Right lobe of liver (tissue), 6 donors: Measurements from ENCODE around the gene CENPF. TPM values are rescaled to one million over a fixed set of nuclear protein-coding genes. Genes with fewer than 3 reads are reported as not detected.

Source experiments
- ATAC-seq, 4 donors: fragments of 200-7000 bp; cut with Tn5 transposase; one replicate each; pipeline ENCODE4 v1.9.1; 2020; ENCODE audit warnings: mild to moderate bottlenecking in 4 of 4, moderate library complexity in 4 of 4
- DNase-seq, 3 donors: peaks; one replicate each; pipeline ENCODE4 v3.0.0-alpha.2; 2020
- H3K27ac ChIP-seq, 3 donors: fragments of 200-600 bp; one replicate each; pipeline ENCODE4 v1.8.0; 2022
- H3K27me3 ChIP-seq, 2 donors: fragments of 200-600 bp; one replicate each; pipeline ENCODE4 v1.8.0; 2022
- H3K36me3 ChIP-seq, 4 donors: fragments of 200-600 bp; sonication (generic) in 1 of 4; one replicate each; pipeline versions ENCODE4 v1.5.1 to v1.8.0; 2017 to 2022; ENCODE audit warnings: control low read depth in 1 of 4
- H3K4me1 ChIP-seq, 4 donors: fragments of 200-600 bp; sonication (generic) in 1 of 4; one replicate each; pipeline versions ENCODE4 v1.5.1 to v1.8.0; 2017 to 2022; ENCODE audit warnings: control low read depth in 1 of 4
- H3K4me3 ChIP-seq, 3 donors: fragments of 200-600 bp; one replicate each; pipeline ENCODE4 v1.8.0; 2022
- H3K9me3 ChIP-seq, 4 donors: fragments of 200-600 bp; sonication (generic) in 1 of 4; one replicate each; pipeline versions ENCODE4 v1.5.1 to v1.8.0; 2017 to 2022; ENCODE audit warnings: control low read depth in 1 of 4
- POLR2A ChIP-seq: fragments of 450-650 bp; IDR thresholded peaks from one replicate; pipeline ENCODE4 v1.6.1; 2017; ENCODE audit warnings: antibody characterized with exemption, mild to moderate bottlenecking
- WGBS: methylation state at CpG from one replicate; pipeline ENCODE4 v1.1.6; 2018; ENCODE audit warnings: low coverage, low lambda C conversion rate; ENCODE audit not compliant: insufficient coverage; ENCODE audit errors: missing lambda C conversion rate; 5-methylcytosine and 5-hydroxymethylcytosine counted together
- intact Hi-C, 2 donors: fragments of 100-400 bp; cut with DNase I; formaldehyde crosslinking; loops; one replicate each; pipeline versions ENCODE4 v1.11.2 to v1.14.1; 2022
- total RNA-seq, 6 experiments: library from RNA; depleted of rRNA in 2 of 6; stranded (reverse); fragments of >200 nt in 2 of 6; fragmentation: NEBNext Ultra II Directional in 3 of 6; extraction: Animal tissue kit (Norgen Biotek cat#: 25700) in 3 of 6; gene quantifications; one replicate each; pipeline versions ENCODE4 v1.1.0 to v1.2.4, GENCODE V29; 2016 to 2023
- TF ChIP-seq, protein P1 (sequence below), 4 donors: fragments of 200-600 bp in 3 of 4; fragments of 450-650 bp in 1 of 4; IDR thresholded peaks; one replicate each; pipeline versions ENCODE4 v1.5.1 to v1.8.0; 2016 to 2022; ENCODE audit warnings: antibody characterized with exemption in 4 of 4, mild to moderate bottlenecking in 2 of 4
- donor health status: DM: no; HTN: yes; CAD: no.
- donor health status: DM: no; HTN: no; CAD: no.
- donor health status: DM: no; HTN: no; CAD: no.
- donor health status: DM: no; HTN: yes; CAD: no.
- donor health status: DM: no; HTN: yes; CAD: no.

CENPF gene
- total RNA-seq, 6 experiments from 2014 or later, result 0.13 to 3.3 (median 1.0) TPM

- DNase-seq (no peak), ATAC-seq (no peak)
- Histone ChIP-seq H3K4me3 (no peak overlapping the region), H3K36me3 (no peaks in the 10 kb centered on the region), H3K9me3 (no peaks in the 10 kb centered on the region), H3K27ac (no peak overlapping the region), H3K4me1 (no peaks in the 10 kb centered on the region), H3K27me3 (no peaks in the 10 kb centered on the region)
- TF ChIP-seq, protein P1, sequence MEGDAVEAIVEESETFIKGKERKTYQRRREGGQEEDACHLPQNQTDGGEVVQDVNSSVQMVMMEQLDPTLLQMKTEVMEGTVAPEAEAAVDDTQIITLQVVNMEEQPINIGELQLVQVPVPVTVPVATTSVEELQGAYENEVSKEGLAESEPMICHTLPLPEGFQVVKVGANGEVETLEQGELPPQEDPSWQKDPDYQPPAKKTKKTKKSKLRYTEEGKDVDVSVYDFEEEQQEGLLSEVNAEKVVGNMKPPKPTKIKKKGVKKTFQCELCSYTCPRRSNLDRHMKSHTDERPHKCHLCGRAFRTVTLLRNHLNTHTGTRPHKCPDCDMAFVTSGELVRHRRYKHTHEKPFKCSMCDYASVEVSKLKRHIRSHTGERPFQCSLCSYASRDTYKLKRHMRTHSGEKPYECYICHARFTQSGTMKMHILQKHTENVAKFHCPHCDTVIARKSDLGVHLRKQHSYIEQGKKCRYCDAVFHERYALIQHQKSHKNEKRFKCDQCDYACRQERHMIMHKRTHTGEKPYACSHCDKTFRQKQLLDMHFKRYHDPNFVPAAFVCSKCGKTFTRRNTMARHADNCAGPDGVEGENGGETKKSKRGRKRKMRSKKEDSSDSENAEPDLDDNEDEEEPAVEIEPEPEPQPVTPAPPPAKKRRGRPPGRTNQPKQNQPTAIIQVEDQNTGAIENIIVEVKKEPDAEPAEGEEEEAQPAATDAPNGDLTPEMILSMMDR (IDR thresholded peaks at IDR 0.05), result no peak
- no peak for TF ChIP-seq POLR2A
- intact Hi-C loops, result no loop called here
- WGBS, result 40% methylated on average over 5 of the region's 5 CpGs
Measured at GRCh38 chr1:214686497-214686896, 83.5 kb downstream of the CENPF start.

DNA sequence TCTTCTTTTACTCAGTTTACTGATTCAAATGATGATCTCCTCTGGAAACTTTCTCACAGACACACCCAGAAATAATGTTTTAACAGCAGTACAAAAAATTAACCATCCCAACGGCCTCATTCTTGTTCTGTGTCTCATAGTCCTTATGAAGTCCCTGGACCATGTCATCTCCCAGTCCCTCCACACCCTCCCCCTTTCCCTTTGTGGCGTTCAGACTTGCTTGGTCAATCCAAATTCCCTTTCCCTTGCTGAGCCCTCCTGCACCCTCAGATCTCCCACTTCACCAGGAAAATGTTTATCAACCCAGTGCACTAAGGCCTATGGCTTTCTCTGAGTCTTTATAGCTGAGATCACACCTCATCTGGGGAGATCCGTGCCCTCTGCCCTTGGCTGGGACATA lies 85.9 kb downstream of the CENPF start:
- no peak overlapping the region for H3K4me3 ChIP-seq
- DNase-seq (no peak), ATAC-seq (no peak)
- no peaks in the 10 kb centered on the region for H3K27me3 ChIP-seq
- intact Hi-C loops, result no loop called here
- 53% methylated on average over 3 of the region's 3 CpGs for WGBS
- H3K27ac ChIP-seq, result no peak overlapping the region
- no peaks in the 10 kb centered on the region for H3K4me1 ChIP-seq
- no peak for TF ChIP-seq POLR2A
- TF ChIP-seq, protein P1 (IDR thresholded peaks at IDR 0.05), result no peak
- no peaks in the 10 kb centered on the region for H3K36me3 ChIP-seq
- H3K9me3 ChIP-seq, result no peaks in the 10 kb centered on the region

- 54% methylated on average over 3 of the region's 4 CpGs for WGBS
- DNase-seq, result no peak
- intact Hi-C loops, result no loop called here
- Histone ChIP-seq H3K36me3 (no peaks in the 10 kb centered on the region), H3K4me3 (no peak overlapping the region), H3K27me3 (no peaks in the 10 kb centered on the region), H3K27ac (no peak overlapping the region), H3K9me3 (no peaks in the 10 kb centered on the region), H3K4me1 (no peaks in the 10 kb centered on the region)
- TF ChIP-seq, protein P1 (IDR thresholded peaks at IDR 0.05), result no peak
- no peak for TF ChIP-seq POLR2A
- ATAC-seq, result no peak
Measured at GRCh38 chr1:214694769-214695168, 91.8 kb downstream of the CENPF start.

DNA sequence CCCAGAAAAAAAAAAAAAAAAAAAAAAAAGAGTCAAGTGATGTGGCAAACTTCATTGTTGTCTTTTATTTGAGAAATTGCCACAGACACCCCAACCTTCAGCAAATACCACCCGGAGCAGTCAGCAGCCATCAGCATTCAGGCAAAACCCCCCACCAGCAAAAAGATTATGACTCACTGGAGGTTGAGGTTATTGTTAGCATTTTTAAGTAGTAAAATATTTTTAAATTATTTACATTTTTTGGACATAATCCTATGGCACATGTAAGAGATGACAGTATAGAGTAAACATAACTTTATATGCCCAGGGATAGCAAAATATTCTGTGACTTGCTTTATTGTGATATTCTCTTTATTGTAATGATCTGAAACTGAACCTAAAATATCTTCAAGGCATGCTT lies 95.6 kb downstream of the CENPF start:
- H3K9me3 ChIP-seq, result no peaks in the 10 kb centered on the region
- intact Hi-C loops, result no loop called here
- H3K4me1 ChIP-seq, result no peaks in the 10 kb centered on the region
- H3K27ac ChIP-seq, result no peak overlapping the region
- WGBS, result 75% methylated on average over 1 of the region's 1 CpG
- TF ChIP-seq, protein P1 (IDR thresholded peaks at IDR 0.05), result no peak
- no peak for TF ChIP-seq POLR2A
- DNase-seq (no peak), ATAC-seq (no peak)
- H3K4me3 ChIP-seq, result no peak overlapping the region
- H3K36me3 ChIP-seq, result no peaks in the 10 kb centered on the region
- H3K27me3 ChIP-seq, result no peaks in the 10 kb centered on the region

DNA sequence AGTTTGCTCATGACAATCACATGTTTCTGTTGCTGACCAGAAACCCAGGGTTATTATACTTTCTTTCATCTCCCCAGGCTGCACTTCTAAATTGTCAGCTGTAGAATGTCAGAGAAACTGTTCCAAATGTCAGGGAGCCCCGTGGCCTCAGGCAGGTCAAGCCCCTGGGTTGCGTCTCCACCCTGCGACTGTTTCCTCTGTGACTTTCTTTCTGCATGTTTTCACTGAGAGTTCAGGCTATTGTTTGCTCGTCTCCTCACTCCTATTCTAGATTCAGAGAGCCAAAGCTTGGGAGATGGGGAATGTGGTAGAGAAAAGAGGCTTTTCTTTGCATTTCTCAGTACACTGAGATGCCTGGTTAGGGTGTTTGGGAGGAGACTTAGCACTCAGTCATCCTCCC lies 97.4 kb downstream of the CENPF start:
- H3K4me1 ChIP-seq, result no peaks in the 10 kb centered on the region
- ATAC-seq, result no peak
- no peaks in the 10 kb centered on the region for H3K9me3 ChIP-seq
- TF ChIP-seq, protein P1 (IDR thresholded peaks at IDR 0.05), result no peak
- TF ChIP-seq POLR2A, result no peak
- 21% methylated on average over 4 of the region's 4 CpGs for WGBS
- no peak overlapping the region for H3K4me3 ChIP-seq
- H3K27me3 ChIP-seq, result no peaks in the 10 kb centered on the region
- DNase-seq, result no peak
- intact Hi-C loops, result no loop called here
- H3K27ac ChIP-seq, result no peak overlapping the region
- no peaks in the 10 kb centered on the region for H3K36me3 ChIP-seq
